GM21576 (cell line): Measurements from ENCODE around the gene TOR2A.

Experiments used
- ATAC-seq: cut with Tn5 transposase; IDR thresholded peaks from one replicate; pipeline ENCODE4 v1.9.1; 2021; ENCODE audit warnings: mild to moderate bottlenecking, moderate library complexity; ENCODE audit not compliant: unreplicated experiment

The TOR2A gene

GRCh38 chr9:127721391-127721821 is 13.7 kb downstream of the TOR2A start:
- no peak for ATAC-seq

GRCh38 chr9:127720865-127721227 is 14.2 kb downstream of the TOR2A start:
- no peak for ATAC-seq

DNA sequence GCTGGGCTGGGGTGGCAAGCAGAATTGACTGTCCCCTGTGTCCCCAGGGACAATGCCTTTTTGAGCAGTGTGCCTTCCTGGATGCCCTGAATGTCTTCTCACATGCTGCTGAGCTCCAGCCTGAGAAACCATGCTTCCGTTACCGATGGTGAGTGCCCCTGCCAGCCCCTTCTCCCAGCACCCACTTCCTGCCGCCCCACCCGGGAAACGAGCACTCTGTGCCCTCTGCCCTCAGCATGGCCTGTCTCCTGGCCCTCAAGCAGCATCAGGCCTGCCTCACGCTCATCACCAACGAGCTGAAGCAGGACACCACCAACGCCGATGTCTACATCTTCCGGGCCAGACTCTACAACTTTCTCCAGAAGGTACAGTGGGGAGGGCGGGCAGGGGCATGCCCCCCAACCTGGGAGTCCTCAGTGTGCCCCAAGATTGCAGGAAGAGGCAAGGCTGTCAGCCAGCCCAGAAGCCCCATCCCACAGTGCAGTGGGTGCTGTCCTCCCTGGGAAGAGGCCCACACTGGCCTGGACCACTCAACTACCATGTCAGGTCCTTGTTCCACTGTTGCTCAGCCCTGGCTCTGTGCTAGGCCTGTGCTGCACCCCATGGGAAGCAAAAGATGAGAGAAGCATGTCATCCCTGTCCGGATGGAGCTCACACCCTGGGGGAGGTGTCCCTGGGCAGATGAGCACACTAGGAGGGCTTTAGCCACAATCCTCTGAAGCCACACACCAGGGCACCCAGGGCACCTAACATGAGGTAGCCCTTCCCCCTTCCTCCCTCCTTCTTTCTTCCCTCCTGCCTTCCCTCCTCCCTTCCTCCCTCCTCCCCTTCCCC is 14.8 kb downstream of the TOR2A start:
- no peak for ATAC-seq

DNA sequence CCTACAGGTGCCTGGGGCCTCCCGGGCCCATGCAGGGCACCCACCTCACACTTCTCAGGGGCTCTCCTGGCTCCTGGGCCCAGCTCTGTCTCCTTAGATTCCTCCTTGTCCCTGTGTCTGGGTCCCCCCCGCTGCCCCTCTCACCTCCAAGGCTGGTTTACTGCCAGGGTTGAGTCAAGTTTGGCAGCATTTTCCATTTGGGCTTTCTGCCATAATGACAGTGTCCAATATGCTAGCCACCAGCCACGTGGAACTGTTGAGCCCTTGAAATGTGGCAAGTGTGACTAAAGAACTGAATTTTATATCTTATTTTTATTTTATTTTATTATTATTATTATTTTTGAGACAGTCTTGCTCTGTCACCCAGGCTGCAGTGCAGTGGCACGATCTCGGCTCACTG is 17.3 kb downstream of the TOR2A start:
- no peak for ATAC-seq

GRCh38 chr9:127716412-127716811 is 18.7 kb downstream of the TOR2A start:
- no peak for ATAC-seq

- ATAC-seq: peak; percentile 79
Observed at GRCh38 chr9:127715470-127716337, 19.4 kb downstream of the TOR2A start, which contains the start of the genes PTRH1 and TTC16. Gene PTRH1, minus strand, starts transcription at chr9:127715663. Its CDS starts 24 bp downstream, at chr9:127715639. Gene TTC16, plus strand, starts transcription at chr9:127716079. Its CDS starts 67 bp downstream, at chr9:127716146.

GRCh38 chr9:127714951-127715469 is 20.1 kb downstream of the TOR2A start:
- no peak for ATAC-seq

- no peak for ATAC-seq
Observed at GRCh38 chr9:127714020-127714750, 20.9 kb downstream of the TOR2A start.

DNA sequence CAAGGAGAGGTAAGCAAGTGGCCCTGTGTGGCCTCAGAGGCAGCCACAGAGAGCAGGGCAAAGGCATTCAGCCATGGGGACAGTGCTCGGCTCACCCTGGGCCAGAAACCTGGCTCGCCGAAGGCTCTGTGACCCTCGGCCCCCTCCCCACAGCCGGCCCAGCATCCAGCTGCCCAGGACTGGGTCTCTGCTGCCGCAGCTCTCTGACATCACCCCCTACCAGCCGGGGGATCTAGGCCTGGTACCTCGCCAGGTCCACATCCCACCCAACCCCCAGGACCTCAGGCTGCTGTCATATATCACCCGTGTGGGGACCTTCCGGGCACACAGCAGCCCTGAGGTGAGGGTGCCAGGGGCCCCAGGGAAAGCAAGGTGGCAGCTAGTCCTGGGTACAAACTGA is 22.2 kb downstream of the TOR2A start:
- ATAC-seq: no peak

- ATAC-seq: no peak
Observed at GRCh38 chr9:127712371-127712770, 22.7 kb downstream of the TOR2A start.

DNA sequence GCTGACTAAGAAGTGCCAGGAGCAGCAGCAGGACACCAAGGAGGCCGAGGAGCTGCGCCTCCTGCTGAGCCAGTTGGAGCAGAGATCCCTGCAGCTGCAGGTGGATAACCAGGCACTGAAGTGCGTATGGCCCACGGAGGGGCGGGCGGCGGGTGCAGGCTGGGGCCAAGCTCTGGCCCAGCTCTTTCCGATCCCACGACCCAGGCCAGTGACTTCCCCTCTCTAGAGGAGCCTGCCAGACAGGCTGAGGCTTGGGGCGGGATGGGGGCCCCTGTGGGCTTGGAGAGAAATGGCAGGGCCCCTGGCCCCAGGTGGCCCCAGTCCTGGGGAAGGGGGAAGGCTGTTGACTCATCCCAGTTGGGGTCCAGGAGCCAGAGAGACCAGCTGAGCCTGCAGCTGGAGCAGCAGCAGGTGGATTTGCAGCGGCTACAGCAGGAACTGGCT is 23.2 kb downstream of the TOR2A start:
- no peak for ATAC-seq

- ATAC-seq: no peak
Observed at GRCh38 chr9:127711226-127711701, 23.8 kb downstream of the TOR2A start.

DNA sequence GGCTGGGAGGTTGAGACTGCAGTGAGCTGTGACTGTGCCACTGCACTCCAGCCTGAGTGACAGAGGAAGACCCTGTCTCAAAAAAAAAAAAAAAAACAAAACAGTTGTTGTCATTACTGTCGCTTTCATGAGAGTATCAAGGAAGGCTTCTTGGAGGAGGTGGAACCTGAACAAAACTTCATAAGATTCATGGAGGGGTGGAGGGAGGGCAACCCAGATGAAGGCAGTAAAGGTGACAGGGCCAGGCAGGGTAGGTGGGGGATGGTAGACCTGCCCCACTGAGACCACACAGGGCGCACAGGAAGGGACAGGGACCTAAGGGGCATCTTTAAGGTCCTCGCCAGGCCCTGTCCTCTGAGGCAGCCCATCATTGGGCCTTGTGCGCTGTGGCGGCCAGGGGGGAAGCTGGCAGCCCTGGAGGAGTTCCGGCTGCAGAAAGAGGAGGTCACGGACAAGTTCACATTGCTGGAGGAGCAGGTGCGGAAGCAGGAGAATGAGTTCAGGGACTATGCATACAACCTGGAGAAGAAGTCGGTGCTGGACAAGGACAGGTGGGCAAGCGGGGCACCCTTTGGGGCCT is 24.8 kb downstream of the TOR2A start:
- no peak for ATAC-seq

DNA sequence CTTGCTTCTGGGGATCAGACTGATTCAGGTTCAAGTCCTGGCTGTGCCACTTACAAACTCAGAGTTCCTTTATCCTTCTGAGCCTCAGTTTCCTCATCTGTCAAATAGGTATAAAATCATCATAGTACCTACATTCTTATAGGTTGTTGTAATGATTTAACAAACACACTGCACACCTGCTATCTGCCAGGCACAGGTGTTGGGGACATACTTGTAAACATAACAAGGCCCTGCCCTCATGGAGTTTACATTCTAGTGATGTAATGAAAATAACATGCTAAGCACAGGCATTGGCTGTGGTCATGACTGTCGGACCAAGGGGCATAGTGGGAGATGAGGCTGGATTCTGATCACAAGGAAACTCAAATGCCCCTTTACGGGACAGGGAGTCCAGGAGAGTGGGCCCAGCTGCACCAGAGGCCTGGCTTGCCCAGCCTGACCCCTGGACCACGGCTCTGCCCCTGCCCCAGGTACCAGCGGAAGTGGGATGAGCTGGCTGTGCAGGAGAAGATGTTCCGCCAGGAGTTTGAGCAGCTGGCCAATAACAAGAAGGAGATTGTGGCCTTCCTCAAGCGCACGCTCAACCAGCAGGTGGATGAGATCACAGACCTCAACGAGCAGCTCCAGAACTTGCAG is 26.0 kb downstream of the TOR2A start:
- ATAC-seq: no peak

DNA sequence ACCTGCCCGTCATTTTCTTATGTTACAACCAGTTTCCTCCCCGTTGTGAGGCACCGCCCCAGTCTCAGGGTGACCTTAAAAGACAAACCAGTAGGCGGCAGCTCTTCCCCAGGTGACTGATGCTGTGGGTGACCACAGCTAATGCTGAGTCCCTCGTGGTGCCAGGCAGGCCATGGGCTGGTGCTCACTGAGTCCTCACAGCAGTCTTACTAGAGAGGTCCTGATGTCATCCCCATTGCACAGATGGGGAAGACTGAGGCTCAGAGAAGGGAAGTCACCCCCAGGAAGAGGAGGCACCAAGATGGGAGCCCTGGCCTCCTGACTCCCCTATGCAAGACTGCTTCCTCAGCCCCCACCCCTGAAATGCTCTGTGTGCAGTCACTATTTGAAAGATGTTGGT is 27.3 kb downstream of the TOR2A start:
- no peak for ATAC-seq

DNA sequence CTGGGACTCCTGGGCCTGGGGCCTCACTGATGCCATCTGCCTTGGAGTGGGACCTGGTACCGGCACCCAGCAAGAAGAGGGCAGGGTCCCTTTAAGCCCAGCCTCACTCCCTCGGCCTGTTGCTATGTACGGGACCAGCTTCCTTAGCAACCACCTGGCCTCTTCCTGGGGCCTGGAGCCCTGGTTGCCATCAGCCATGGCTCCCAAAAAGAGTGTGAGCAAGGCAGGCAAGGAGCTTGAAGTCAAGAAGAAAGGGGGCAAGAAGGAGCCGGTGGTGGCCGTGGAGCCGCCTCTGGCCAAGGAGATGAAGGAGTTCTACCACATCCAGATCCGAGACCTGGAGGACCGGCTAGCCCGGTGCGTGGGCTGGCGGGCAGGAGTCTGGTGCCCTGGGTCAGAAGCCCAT is 28.3 kb downstream of the TOR2A start, which contains the start of gene CFAP157:
TSS of gene CFAP157 (plus strand) at position 153 of the 406 bp plus-strand sequence. CDS start at position 197, 44 bp downstream.
- ATAC-seq: no peak

DNA sequence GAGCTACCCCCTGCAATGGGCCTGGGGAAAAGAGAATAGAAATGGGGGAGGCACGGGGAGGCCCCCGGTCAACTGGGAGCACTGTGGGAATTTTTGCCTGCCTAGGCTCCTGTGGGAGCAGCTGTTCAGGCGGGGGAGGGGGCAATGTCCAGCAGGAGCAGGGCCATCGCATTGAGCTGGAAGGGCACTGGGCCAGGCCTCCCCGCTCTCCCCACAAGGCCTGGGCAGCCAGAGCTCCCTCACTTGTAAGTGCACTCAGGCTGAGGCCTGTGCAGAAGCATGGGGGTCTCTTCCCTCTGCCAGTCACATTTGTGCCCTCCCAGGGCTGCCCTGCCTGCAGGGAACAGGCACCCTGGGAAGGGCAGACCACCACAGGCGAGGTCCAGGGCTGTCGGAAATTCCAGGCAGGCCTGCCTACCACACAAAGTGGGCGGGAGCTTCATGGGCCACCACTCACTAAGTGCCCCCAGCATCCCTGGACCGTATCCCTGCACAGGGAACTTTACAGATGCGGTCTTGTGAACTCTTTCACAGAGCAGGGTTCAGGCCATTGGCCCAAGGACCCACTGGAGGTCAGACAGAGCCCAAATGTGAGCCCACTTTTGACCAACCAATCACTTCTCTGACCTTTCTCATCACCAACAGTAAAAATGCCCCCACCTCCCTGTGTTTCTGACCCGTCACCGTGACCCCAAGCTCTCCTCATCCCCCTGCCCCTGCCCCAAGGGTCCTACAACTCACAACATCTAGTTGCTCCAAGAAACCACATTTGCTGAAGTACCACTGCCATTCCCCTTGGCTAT is 29.3 kb downstream of the TOR2A start:
- ATAC-seq: no peak

- no peak for ATAC-seq
Observed at GRCh38 chr9:127703289-127703946, 31.7 kb downstream of the TOR2A start.
